ENCODE measurements around the gene VWA5B1.
"Not testable (repeated sequence)": the region's sequence is repeated elsewhere in the genome, so short reads cannot be mapped to it uniquely, and the experiment has no call there.

VWA5B1 gene

DNA sequence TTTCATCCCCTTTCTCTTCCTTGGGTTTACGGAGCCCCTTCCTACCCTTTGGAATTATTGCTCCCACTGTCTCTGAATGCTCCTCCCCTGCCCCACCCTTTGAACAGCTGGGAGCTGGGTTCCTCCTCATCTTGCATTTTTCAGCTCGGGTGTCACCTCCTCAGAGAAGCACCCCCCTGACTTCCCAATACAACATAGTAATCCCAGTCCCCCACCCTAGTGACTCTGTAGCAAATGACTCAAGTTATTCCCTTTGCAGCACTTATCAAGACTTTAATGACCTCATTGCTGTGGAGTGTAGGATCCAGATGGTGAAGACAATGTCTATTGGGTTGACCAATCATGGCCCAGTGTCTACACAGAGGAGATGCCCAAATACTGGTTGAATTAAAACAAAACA lies 8.9 kb upstream of the VWA5B1 start:
- no peak for DNase-seq

DNA sequence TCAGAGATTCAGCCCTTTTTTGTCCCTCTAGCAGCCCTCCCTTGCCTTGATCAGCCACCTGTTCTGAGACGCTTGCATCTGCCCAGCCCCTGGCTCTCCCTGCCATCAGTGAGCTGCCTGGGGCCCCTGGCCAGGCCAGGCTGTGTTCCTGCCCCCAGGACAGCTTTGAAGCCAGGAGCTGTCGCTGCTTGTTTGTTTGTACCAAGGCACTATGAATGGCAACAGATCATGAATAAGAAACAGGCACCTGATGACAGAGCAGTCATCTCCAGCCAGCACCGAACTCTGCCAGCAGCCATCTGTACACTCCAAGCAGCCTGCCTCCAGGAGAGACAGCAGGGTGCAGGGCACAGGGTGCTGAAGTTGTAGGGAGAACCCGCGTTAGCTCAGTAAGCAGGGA lies 8.1 kb upstream of the VWA5B1 start:
- no peak for DNase-seq

DNA sequence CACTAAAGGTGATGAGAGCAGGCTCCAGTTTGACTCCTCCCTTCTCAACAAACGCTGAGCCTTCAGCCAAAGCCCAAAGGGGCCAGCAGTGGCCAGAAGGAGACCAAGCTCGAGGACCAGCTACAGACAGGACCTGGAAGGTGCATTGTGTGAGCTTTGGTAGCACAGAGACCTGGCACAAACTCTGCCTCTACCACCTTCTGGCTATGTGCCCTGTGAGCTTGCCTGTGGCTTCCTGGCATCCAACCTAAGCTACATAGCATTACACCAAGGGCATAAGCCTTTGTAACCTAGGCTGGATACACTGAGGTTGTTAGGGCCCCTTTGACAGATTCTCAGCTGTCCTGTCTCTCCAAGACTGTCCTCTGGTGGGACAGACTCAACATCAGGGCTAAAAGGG lies 6.6 kb upstream of the VWA5B1 start:
- no peak for DNase-seq

DNA sequence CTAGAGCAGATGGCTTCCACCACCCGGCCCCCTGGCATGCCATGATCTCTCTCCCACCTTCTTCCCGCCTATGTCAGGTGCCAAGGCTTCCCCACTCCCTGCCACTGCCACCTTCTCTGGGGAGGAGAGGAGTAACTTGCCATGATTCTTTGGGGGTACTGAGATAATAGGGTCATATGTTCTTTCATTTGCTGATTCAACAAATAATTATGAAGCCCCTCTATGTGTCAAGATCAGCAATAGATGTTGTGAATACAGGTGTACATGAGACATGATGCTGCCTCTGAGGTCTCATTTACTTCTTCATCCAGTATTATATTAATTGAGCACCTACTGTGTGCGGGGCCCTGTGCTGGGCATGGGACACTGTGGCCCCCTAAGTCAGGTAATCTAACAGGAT lies 6.0 kb upstream of the VWA5B1 start:
- DNase-seq, result no peak

DNA sequence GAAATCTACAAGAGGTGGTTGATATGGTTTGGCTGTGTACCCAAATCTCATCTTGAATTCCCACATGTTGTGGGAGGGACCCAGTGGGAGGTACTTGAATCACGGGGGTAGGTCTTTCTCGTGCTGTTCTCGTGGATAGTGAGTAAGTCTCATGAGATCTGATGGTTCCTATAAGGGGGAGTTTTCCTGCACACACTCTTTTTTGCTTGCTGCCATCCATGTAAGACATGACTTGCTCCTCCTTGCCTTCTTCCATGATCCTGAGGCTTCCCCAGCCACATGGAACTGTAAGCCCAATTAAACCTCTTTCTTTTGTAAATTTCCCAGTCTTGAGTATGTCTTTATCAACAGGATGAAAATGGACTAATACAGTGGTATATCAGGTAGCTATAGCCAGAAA lies 5.2 kb upstream of the VWA5B1 start:
- no peak for DNase-seq

DNA sequence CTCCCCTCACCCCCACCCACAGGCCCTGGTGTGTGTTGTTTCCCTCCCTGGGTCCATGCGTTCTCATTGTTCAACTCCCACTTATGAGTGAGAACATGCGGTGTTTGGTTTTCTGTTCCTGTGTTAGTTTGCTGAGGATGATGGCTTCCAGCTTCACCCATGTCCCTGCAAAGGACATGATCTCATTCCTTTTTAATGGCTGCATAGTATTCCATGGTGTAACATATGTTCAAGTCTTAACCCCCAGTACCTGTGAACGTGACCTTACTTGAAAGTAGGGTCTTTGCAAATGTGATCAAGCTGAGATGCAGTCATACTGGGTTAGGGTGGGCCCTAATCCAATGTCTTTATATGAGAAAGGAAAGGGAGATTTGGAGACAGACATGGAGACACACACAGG lies 3.0 kb upstream of the VWA5B1 start:
- not testable (repeated sequence) for DNase-seq

DNA sequence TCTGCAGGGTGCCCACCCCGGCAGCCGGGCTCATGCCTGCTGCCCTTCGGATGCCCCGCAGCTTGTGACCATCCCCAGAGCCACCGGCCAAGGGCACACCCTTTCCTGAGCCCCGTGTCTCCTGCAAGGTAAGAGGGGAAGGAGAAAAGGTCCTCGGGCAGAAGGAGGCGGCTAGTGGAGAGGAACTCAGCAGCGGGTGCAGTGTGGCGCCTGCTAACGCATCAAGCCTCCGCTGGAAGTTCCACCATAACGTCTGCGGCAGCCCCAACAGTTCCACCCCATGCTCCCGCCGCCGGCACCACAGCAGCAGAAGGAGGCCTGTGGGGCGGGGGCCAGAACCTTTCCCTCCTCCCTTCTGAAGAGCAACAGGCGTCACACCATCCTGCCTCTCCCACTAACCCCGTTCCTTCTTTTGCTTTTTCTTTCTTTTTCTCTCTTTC lies 990 bp downstream of the VWA5B1 start:
- DNase-seq, result no peak

DNA sequence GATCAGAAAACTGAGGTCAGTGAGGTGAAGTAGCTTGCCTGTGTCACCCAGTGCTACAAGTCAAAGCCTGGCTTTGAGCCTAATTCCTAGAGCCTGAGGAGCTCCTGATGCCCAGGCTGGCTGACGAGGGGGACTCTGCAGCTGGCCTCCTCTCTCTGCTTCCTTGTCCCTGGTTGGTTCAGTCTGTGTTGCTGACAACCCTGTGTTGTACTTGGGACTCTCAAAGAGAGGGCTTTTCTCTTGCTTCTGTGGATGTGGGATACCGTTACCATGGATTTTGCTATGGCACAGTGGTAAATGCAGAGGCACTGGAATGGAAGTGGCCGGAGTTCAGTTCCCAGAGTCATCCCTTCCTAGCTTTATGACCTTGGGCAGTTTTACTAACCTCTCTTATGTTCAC lies 8.0 kb downstream of the VWA5B1 start:
- no peak for DNase-seq

DNA sequence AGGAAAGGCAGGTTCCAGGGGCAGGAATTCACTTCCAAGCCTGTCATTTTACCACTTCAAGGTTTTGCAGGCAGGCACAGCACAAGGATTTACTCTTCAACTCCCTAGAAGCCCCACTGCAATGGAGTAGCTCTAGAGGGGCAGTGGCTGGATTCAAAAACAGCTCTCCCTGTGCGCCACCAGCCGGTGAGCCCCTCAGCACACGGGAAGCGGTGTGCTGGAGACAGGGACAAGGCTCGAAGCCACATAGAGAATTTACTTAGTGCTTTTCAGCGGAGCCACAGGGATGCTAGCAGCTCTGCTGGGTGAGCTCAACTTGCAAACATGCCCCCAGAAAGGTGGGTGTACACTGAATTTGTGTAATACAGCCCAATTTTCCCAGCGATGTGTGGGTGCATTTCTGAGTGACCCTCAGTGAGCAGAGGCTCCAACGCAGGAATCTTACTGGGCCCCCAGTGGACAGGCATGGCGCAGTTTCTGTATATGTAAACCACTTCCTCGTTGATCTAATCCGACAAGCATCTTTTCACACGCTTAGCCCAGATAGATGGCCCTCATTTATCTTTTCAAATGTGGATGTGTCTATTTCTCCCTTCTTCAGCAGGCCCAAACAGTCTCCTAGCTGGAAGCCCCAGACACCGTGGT lies 10.9 kb downstream of the VWA5B1 start:
- no peak for DNase-seq

DNA sequence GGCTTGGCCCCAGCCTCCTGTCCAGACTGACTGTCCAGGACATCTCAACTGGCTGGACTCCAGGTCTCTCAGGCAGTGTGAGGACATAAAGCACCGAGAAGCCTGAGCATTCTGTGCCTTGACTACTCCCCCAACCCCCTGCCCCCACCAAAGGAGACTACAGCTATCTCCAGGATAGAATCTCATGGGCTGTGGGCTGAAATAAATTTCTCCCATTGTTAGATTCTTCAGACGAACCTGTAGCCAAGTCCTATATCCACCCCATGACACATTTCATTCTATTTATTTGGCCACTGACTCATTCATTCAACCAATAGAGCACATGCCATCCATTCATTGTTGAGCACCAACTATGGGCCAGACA lies 11.4 kb downstream of the VWA5B1 start:
- no peak for DNase-seq

DNA sequence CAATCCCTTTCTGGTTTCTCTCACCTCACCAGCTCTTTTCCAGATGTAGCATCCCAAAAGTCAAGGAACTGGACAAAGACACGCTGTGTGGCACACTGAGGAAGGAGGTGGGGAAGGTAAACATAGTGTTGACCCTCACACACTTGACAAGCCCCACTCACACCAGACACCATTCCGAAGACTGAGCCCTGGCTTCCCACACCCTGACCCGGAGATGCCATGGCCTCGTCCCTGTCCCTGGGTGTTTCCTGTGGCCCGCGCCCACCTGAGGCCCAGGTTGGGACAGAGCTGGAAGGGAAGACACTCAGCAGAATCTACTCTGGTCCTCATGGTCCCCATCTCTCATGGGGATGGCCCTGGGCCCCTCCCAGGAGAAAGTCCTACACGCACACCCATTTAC lies 16.4 kb downstream of the VWA5B1 start:
- DNase-seq, result no peak

DNA sequence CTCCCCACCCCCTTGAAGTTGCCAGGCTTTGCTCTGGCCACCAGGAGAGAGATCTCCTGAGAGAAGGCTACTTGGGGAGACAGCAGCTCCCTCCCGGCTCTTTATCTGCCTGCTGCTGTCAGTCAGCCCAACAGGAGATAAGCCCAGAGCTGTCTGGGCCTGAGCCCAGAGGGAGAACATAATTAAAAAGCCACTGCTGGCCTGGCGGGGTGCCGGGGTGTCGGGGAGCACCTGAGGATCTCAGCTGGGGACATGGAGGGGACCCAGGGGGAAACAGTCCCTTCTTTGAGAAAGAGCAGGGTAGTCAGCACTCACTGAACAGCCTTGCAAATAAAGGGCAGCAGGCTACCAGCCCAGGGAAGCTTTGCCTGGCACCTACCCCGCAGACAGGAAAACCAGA lies 17.9 kb downstream of the VWA5B1 start:
- DNase-seq, result no peak

DNA sequence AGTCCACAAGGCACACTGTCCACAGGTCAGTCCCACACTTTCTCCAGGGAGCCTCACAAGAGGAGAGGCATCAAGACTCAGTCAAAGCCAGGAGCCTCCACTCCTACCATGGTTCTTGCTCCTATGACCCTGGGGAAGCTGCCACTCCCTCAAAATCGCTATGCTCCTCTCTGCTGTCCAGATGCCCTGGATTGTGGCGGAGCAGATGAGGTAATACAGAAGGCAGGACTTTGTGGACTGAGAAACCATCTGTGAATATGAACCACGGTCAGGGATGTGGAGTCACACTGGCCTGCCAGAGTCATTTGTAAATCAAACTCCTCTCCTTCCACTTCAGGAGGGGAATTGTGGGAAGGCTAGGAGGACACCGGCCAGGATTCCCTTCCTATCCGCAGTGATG lies 20.6 kb downstream of the VWA5B1 start:
- DNase-seq, result no peak

DNA sequence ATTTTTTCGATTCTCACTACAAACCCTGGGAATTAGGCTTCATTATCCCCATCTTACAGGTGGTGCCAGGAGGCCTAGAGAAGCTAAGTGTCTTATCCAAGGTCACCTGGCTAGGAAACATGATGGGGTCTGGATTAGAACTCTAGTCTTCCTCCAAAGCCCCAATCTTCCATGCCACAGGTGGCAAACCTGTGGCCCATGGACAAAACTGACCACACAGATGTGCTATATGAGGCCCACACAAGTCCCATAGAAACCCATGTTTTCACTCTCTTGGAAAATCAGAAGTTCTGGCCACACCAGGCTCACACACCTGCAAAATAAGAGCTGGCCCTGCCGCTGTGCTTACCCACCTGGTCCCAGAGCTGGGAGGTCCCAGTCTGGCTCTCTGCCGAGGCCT lies 21.6 kb downstream of the VWA5B1 start:
- no peak for DNase-seq

DNA sequence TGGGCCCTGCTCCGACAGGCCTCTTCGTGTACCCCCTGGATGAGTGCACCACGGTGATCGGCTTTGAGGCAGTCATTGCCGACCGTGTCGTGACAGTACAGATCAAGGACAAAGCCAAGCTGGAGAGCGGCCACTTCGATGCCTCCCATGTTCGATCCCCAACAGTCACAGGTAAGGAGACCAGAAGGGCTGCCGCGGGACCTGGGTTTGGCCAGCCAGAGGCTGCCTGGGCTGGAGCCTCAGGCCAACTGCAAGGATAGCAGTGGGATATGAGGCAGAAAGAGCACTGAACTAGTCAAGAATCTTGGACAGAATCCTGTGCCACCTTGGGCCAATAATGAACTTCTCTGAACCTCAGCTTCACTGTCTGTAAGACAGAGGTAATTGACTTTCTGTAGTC lies 22.1 kb downstream of the VWA5B1 start:
- DNase-seq, result no peak

DNA sequence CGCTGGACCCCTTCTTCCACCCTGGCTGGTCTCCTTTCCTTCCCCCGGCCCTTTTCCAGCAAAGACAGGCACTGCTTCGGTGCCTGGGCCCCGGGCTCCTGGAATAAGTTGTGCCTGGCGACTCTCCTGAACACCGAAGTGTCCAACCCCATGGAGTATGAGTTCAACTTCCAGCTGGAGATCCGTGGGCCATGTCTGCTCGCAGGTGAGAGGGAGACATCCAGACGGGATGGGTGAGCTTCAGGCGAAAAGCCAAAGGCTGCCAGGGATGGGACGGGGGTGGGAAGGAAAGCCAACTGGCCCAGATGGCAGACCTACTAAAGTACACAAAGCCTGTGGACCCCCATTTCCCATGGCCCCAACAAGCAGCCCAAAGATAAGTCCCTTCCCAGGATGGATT lies 26.8 kb downstream of the VWA5B1 start:
- DNase-seq, result no peak

DNA sequence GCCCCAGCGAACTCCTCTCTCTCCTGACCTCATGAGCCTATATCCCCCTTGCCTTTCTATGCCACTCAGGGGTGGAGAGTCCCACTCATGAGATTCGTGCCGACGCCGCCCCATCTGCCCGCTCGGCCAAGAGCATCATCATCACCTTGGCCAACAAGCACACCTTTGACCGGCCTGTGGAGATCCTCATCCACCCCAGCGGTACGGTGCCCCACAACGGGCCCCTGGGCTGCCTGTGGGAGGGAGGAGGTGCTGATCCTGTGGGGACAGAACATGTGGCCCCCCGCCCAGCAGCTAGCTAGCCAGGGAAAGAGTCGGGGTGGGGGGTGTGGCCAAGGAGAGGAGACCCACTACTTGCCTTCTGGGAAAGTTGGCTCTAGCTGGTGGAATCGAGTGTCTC lies 27.8 kb downstream of the VWA5B1 start:
- DNase-seq, result no peak

DNA sequence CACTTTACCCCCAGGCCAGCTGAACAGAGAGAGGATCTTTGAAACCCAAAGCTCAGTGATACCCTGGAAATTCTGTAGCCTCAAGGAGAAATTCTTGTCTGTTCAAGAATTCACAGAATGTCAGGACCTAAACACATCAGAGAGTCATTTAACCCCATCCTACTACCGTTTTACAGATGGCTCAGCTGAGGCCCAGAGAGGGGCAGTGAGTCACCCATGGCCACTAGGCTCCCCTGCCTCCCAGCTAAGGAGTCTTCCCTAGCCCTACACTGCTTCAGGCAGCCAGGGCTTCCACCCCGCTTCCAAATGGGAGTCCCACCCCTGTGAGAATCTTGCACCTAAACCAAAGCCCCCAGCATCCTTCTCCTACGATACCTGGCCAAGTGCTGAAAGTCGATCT lies 28.3 kb downstream of the VWA5B1 start:
- no peak for DNase-seq

DNA sequence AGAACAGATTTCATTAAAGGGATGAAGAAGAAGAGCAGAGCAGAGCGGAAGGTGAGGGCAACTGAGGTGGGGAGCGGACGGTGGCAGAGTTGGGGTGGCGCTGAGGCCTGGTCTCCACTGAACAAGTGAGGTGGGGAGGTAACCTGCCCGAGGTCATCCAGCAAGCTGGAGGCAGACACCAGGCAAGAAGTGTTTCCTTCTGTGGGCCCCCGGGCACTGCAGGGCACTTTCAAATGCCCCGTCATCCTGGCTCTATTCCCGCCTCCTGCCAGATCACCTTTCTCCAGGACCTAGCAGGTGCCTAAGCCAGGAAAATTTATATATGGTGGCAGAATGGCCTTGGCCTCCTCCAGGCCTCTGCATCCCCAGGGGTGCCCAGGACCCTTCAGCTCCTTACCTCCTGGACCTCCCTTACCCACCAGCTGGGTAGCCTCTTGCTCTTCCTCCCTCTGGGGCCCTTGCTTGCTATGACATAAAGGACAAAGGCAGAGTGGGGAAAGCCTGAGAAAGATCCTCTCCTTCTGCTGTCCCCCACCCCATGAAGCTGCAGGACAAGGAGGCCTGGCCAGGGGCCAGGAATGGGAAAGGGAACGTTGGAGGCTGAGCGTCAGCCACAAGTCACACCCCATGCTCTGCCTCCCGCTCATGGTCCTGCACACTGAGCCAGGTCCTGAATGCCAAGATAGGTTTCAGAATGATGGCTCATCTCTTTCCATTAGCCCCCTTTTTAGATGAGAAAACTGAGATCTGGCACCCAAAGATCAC lies 29.0 kb downstream of the VWA5B1 start:
- no peak for DNase-seq

DNA sequence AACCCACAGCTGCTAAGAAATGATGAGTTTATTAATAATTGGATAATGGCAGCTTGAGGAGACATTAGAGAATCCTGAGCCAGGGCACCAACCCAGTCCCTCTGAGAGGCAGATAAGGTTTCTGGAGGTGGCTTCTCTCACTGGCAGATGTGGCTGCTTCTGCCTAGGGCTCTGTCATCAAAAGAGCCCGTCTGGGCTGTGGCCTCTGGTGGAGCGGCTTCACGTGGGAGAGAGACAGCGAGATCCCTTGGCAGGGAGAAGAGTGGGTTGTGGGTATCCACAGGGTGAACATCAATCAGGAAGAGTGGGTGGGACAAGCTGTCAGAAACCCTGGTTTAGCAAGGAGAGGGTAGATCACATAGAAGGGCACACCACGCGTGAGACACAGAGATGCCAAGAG lies 30.0 kb downstream of the VWA5B1 start:
- no peak for DNase-seq

DNA sequence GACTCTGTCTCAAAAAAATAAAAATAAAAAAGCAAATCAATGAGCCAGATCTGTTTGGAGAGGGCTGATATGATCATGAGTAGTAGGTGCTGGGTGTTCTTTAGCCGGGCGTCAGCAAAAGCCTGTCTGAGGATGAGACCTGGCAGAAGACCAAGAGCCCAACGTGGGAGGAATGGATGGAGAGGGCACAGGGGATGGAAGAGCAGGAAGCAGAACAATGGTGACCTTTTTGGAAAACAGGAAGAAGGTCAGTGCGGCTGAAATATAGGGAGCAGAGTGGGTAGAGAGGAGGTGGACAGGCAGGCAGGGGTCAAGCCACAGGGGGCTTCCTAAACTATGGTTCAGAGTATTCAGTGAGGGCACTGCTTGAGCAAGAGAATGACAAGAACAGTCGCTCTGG lies 30.9 kb downstream of the VWA5B1 start:
- DNase-seq, result no peak

DNA sequence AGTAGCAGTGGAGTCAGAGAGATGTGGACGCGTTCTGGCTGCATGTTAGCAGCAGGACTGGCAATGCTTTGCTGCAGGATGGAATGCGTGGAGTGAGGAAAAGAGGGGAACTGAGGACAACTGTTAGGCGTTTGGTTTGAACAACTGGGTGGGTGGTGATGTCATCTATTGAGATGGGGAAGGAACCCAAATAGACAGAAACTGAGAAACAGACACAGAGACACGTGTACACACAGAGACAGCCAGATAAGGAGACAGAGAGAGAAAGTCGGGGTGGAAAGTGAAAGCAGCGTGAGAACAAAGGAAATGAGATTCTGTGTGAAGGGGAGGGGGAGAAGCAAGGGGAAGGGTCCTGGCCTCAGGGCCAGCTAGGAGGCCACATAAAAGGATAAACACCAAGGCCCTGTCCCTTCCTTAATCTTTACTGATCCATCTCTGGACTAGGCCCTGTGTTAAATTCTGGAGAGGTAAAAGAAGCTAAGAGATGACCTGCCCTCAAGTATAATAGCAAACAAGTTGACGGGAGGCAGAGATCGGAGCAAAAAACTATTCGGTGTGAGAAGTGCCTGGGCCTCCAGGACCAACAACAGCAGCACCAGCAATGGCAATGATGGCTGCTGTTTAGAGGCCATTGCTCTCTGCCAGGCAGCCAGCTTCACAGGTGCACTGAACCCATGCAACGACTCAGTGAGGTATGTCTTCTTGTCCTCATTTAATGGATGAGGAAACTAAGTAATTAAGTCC lies 31.6 kb downstream of the VWA5B1 start:
- DNase-seq, result peak; percentile 28

DNA sequence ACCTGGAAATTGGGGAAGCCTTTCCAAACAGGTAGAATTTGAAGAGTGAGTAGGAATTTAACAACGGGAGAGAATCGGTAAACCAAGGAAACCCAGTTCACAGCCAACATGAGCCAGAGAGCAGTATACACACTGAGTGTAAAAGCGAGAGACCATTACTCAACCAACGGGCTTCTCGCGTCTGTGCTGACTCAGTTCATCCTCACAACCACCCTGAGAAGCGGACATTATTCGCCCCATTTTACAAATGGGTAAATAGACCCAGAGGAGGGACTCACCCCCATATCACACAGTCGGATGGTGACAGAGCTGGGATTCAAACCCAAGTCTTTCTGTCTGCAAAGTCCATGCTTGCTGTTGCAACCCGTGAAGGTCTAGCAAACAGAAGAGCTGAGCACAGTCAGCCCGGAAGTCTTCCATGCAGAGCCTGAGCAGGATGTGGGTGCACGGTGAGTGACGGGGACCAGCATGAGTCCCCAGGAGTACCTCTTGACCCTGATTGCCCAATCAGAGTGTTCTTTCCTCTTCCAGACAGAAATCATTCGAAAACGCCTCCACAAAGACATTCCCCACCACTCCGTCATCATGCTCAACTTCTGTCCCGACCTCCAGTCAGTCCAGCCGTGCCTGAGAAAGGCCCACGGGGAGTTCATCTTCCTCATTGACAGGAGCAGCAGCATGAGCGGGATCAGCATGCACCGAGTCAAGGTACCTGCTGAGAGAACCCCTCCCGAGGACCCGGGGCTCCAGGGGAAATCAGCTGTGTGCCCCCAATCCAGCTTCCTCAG lies 32.3 kb downstream of the VWA5B1 start:
- DNase-seq, result peak; percentile 54

DNA sequence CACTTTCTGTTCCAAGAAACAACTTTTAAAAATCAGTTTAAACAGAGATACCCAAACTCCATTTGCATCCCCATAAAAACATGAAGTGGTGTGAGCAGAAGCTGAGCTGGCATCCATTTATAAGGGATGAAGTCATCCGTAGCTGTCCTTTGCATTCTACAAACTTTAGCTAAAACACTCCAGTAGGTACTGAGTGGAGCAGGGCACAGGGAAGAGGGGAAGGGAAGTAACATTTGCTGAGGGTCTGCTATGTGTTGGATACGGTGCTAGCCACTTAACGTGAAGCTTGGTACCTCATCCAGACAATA lies 32.9 kb downstream of the VWA5B1 start:
- no peak for DNase-seq
